SIG-M5 treated with dmso at 0.1 percent for 504 hours (cell line): ENCODE measurements around the gene UBR3.
"Not testable (repeated sequence)": the region's sequence is repeated elsewhere in the genome, so short reads cannot be mapped to it uniquely, and the experiment has no call there.

Experiments
- DNase-seq: peaks from one replicate; lab custom pipeline; 2025; ENCODE audit not compliant: unreplicated experiment; lab: John Stamatoyannopoulos, UW

UBR3 gene

DNA sequence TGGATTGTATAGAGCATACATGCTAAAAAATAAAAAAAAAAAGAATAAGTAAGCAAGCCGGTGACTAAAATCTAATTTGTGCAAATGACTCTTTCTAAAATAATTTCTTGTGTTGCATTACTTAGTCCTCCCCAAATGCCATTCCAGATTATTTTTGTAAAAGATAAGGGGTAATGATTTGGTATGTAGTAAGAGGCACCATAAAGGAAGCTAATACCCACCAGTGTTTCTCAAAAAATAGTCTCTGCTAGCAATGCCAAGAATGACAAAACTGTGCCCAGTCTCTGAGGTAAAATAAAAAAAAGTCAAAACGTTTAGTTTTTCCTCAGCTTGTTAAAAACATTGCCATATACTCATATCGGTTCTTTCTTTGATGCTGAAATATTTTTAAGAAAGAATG, 5.2 kb upstream of the UBR3 start:
- DNase-seq = no peak

DNA sequence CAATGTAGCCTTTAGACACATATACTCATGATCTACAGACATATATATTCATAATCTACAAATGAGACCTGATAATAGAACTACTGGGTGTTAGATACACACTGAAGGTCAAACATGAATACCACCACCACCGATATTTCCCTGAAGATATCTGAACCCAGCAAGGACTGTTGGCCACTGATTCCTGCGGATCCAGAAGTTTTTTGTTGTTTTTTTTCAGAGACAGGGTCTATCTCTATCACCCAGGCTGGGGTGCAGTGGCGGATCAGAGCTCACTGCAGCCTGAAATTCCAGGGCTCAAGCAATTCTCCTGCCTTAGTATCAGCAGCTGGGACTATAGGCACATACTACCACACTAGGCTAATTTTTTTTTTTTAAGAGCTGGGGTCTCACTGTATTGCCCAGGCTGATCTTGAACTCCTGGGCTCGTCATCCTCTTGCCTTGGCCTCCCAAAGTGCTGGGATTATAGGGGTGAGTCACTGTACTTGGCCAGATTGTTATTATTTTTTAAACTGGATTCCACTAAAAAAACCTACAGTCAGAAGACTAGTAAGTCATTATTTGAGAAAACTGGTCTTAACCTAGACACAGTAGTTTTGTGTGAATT, 4.4 kb upstream of the UBR3 start:
- no peak for DNase-seq

DNA sequence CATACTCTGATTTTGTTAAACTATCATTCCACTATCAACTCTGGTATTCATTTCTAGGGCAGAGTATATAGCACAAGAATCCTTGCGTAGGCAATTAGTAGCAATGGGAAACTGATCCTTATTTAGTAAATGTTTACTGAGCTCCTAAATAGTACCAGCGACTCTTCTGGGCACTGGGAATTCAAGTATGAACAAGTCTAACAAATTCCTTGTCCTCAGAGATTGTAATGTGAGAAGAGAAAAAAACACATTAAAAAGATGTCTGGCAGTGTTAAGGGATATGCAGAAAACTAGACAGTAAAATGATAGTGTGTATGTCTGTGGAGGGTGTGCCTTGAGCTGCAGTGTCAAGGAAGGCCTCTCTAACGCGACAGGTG, 3.3 kb upstream of the UBR3 start:
- peak; percentile 37 for DNase-seq

DNA sequence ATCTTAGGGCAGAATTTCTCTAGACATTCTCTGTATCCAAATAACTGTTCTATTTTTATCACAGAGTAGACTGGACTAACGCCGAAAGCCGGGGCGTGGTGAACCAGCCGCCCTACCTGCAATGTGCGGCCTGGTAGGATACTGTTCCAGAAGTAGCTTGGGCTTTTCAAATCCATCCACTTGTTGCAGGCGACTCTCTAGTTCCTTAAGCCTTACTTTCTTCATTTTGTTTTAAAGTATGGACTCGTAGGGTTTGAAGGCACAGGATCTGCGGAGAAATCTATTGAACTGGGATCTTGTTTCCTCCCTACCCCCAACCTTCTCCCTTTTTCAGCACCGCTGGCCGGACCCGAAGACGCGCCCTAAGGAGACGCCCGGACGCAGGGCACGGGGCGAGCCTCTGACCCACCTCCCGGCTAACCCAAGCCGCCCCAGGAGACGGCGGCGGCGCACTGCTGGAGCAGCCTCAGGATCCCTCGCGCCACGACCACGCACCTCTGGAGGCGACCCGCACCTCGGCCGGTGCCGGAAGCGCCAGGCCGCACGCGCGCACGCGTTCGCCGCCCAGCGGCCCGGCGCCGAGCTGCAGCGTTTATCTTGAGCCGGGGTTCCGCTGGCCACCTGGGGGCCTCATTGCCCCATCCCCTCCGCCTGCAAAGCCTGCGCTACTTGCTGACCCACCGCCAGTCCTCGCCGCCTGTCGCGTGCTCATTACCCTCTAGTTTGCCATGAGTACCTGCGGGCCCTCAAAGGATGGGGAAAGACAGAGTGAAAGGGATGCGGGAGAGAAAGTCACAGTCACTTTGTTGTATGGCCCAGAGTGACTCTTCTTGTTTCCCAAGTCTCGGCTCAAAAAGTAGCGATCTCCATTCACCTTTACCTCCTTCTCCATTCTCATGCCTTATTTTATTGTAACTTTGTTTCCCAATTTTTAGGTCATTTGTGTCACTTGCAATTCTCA, 2.6 kb upstream of the UBR3 start, which contains the start of gene METTL5:
Gene METTL5 (minus strand): TSS at position 533 of the 961 bp plus-strand sequence. CDS start 308 bp downstream, at position 225.
- peak; percentile 74 for DNase-seq

DNA sequence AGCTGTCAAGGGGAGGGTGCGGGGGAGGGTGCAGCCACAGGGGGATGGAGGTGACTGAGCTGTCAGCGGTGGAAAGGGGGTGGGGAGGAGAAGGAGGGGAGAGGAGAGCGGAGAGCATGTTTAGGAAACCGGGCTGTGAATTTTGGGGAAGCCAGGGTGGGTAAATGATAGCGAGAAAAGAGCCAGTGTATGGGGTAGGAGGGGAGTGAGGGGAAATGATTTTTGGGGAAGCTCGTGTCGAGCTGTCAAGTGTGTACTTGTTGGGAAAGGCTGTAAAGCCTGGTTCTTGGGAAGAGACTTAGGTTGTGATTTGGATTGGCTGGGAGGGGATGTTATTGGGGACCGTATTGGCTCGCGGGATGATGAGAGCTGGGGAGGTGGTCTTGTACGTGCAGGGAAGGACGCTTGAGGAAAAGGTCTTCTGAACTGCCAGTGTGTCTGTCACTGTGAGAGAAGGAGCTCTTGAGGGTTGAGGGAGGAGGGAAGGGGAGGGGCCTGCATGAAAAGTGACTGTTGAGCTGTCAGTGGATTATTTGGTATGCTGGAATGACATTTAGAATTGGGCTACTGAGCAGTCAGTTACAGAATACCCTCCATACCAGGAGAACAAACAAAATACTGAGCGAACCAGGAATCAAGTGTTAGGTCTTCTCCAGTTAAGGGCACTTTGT, 1.0 kb downstream of the UBR3 start:
- DNase-seq = peak; percentile 78

DNA sequence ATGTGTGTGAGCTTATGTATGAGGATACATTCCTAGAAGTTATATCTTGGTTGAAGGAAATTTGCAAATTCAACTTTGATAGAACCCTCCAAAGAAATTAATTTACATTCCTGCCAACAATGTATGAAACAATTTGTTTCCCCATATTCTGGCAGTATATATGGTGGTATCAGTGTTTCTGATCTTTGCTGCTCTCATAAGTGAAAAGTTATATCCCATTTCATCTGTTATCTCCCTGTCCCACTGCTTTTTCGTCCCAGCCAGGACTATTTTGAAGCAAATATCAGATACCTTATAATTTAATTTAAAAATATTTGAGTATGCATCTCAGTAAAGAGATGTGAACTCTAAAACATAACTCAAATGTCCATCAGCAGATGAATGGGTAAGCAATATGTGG, 7.1 kb downstream of the UBR3 start:
- DNase-seq = no peak

DNA sequence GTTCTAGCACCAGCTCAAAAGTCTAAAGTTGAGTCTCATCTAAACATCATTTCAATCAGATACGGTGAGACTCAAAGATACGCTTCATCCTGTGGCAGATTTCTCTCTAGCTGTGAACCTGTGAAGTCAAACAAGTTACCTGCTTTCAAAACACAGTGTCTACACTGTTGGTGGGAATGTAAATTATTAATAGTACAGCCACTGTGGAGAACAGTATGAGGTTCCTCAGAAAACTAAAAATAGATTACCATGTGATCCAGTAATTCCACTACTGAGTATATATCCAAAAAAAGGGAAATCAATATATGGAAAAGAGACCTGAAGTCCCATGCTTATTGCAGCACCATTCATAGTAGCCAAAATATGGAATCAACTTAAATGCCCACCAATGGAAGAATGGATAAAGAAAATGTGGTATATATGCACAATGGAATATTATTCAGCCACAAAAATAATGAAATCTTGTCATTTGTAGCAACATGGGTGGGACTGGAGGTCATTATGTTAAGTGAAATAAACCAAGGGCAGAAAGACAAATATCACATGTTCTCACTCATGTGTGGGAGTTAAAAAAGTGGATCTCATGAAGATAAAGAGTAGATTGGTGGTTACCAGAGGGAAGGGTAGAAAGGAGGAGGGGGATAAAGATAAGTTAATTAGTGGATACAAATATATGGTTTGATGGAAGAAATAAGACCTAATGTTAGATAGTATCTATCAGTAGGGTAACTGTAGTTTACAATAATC, 11.7 kb downstream of the UBR3 start:
- no peak for DNase-seq

DNA sequence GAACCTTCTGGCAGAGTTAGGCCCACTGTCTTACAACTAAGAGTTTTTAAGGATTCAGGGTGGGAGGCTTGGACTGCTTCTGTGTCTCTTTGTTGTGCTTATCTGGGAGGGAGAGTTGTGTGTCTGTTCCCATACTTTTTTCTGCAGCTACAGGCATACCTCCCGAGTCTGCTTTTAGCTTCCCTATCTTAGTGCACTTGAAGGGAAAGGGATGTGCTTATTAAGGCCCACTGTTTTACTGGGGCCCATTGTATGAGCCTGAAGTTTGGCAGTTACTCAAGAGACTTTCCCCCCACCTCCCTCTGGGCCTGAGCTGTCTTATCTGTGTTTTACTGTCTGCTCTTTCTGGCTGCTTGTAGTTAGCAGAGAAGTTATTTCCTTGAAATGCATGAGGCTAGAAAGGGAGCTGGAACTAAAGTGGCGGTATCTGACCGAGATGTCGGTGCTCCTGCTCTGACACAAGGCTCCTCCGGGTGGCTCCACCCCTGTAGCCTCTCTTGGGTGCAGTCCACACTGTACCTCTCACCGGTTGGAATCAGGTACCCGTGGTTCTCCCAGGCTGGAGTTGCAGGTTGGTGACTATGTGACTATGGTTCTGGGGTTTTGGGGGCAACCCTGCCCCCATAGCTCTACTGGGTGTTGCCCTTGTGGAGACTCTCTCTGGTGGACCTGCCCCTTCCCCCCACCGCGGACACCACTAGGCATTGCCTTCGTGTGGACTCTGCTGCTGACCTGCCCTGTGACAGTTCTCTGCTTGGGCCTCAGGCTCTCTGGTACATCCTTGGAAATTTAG, 12.9 kb downstream of the UBR3 start:
- DNase-seq = no peak

DNA sequence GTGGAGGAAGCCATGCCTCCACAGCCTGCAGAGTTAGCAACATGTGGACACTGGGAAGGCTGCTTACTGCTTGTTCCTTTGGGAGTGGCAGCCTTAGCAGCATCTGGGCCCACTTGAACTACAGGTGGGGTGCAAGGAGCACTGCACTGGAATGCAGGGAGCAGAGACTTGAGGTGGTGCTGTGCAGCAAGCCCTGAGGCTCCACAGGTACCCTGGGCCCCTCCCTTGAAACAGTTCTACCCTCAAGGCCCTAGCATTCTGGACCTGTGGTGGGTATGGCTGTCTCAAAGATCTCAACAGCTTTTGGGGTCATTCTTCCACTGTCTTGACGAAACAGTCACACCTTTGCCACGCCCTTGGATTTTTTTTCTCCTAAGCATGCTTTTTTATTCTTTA, 13.5 kb downstream of the UBR3 start:
- no peak for DNase-seq

DNA sequence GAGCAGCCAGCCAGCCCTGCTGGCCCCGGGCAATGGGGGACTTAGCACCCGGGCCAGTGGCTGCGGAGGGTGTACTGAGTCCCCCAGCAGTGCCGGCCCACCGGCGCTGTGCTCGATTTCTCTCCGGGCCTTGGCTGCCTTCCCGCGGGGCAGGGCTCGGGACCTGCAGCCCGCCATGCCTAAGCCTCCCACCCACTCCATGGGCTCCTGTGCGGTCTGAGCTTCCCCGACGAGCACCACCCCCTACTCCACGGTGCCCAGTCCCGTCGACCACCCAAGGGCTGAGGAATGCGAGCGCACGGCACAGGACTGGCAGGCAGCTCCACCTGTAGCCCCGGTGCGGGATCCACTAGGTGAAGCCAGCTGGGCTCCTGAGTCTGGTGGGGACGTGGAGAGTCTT, 14.4 kb downstream of the UBR3 start:
- not testable (repeated sequence) for DNase-seq

DNA sequence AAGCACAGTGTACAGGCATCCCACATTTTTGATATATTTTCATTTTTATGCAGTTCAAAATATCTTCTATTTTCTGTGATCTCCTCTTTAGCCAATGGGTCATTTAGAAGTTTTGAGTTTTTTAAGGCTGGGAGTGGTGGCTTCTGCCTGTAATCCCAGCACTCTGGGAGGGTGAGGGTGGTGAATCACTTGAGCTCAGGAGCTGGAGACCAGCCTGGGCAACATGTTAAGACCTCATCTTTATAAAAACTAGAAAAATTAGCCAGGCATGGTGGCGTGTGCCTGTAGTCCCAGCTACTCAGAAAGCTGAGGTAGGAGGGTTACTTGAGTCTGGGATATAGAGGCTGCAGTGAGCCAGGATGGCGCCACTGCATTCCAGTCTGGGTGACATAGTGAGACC, 17.8 kb downstream of the UBR3 start:
- DNase-seq = no peak

DNA sequence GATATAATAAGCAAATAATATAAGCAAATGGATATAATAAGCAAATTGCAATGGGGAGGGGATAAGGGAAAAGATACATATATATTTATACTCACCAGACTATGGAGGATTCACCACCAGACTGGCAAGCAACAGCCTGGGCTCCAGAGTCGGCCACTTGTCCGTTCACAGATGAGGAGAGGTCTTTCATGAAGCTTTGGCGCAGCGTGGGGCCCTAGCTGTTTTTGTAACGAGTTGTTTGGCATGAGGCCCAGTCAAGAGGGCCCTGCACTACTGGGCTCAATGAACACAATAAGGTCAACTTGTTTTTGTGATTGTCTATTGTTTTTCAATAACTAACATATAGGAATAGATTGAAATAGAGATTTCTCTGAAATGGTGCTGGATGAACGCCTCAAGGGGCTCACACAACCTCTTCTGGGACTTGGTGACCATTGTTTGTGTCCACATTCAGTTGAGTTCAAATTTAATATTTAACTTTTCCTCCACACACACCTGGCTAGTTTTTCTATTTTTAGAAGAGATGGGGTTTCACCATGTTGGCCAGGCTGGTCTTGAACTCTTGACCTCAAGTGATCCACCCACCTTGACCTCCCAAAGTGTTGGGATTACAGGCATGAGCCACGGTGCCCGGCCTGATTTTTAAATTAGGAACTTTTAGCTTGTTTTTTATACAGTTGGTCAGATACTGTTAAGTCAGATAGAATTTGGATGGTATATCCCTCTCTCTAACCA, 21.9 kb downstream of the UBR3 start:
- not testable (repeated sequence) for DNase-seq

DNA sequence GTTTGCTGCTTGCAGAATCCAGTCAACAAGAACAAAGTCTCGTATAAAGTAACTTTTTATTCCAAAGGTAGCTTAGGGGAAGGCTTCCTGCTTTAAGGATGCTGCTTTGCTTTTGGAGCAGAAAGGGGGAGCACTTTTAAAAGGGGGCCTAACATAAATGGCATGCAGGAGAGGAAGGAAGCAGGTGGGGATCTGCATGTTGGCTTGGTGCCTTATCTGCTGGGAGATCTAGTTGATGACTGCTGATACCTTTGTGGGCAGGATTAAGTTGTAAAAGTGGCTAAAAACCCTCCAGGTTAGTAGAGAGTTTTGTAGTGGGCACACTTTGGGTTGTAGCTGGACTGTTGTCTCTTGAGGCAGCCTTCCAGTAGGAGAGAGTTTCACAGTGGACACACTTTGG, 22.5 kb downstream of the UBR3 start:
- DNase-seq = no peak

DNA sequence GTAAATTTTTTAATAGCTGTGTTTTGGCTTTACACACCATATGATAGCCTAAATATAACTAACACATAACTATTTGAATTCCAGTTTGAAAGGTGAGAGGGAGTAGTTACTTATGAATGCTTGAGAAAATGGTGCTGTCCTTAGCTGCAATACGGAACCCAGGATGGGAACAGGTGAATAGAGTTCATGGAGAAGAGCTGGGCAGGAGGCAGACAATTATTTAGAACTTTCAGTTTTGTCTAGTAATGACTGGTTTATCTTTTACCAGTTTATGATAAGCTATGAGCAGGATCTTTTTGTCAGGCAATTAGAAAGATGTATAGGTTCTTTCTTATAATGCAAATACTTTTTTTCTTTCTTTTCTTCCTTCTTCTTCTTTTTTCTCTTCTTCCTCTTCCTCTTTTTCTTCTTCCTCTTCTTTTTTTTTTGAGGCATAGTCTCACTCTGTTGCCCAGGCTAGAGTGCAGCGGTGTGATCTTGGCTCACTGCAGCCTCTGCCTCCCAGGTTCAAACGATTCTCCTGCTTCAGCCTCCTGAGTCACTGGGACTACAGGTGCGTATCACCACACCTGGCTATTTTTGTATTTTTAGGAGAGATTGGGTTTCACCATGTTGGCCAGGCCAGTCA, 25.9 kb downstream of the UBR3 start:
- DNase-seq = peak; percentile 41

DNA sequence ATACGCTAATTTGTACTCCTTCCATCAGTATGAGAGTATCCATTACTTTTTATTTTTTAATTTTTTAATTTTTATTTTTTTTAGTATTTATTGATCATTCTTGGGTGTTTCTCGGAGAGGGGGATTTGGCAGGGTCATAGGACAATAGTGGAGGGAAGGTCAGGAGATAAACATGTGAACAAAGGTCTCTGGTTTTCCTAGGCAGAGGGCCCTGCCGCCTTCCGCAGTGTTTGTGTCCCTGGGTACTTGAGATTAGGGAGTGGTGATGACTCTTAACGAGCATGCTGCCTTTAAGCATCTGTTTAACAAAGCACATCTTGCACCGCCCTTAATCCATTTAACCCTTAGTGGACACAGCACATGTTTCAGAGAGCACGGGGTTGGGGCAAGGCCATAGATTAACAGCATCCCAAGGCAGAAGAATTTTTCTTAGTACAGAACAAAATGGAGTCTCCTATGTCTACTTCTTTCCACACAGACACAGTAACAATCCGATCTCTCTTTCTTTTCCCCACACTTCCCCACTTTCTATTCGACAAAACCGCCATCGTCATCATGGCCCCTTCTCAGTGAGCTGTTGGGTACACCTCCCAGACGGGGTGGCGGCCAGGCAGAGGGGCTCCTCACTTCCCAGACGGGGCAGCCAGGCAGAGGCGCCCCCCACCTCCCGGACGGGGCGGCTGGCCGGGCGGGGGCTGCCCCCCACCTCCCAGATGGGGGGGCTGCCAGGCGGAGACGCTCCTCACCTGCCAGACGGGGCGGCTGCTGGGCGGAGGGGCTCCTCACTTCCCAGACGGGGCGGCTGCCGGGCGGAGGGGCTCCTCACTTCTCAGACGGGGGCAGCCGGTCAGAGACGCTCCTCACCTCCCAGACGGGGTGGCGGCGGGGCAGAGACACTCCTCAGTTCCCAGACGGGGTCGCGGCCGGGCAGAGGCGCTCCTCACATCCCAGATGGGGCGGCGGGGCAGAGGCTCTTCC, 28.3 kb downstream of the UBR3 start:
- not testable (repeated sequence) for DNase-seq

DNA sequence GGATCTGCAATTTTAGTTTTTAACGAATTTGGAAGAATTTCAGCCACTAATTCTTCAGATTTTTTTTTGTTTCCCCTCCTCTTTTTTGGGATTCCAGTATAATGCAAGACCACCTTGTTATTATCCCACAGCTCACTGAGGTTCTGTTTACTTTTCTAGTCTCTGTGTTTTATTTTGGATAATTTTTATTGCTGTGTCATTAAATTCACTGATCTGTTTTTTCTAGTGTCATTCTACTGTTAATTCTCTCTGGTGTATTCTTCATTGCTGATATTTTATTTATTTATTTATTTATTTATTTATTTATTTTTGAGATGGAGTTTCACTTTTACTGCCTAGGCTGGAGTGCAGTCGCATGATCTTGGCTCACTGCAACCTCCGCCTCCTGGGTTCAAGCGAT, 32.2 kb downstream of the UBR3 start:
- DNase-seq = no peak

DNA sequence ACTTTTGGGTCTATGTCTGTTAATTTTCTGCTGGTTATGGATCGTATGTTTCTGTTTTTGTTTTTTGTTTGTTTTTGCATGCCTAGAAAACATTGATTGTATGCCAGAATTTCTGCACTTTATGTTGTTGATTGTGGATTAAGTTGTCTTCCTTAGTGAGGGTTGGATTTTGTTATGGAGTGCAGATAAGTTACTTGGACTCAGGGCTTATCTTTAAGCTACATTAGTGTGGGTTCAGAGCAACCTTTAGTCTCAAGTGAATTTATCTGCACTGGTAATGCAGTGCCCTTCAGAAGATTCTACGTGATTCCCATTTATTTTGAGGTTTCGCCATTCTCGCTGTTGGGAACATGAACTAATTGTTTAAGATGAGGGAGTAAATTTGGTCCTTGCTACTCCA, 32.9 kb downstream of the UBR3 start:
- DNase-seq = no peak

DNA sequence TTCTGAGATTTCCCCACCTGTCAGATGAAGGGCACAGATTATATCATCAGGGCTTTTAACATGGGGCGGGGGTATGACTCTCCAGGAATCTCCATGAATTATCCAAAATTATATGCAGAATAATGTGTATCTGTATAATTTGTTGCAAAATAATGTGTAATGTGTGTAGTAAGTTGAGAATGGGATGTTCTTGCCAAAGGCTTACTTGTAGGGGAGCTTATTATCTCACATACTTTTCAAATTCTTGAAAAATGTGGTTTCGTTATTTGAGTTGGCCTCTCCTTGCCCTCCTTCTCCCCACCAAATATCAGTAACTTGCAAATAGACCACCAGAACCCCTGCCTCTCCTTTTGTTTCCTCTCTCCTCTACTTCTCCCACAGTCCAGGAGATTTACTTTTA, 35.6 kb downstream of the UBR3 start:
- DNase-seq = no peak
